GM21576 (cell line): ENCODE measurements around the gene KPNA1.

Experiments
- ATAC-seq: cut with Tn5 transposase; IDR thresholded peaks from one replicate; pipeline ENCODE4 v1.9.1; 2021; ENCODE audit warnings: mild to moderate bottlenecking, moderate library complexity; ENCODE audit not compliant: unreplicated experiment

The KPNA1 gene

GRCh38 chr3:122416966-122417365 is 97.8 kb downstream of the KPNA1 start:
- no peak for ATAC-seq

GRCh38 chr3:122415762-122416654 is 98.7 kb downstream of the KPNA1 start, which contains the start of gene WDR5B:
TSS of gene WDR5B (minus strand) at chr3:122416062. CDS start at chr3:122415528, 534 bp downstream.
- ATAC-seq: peak; percentile 81

DNA sequence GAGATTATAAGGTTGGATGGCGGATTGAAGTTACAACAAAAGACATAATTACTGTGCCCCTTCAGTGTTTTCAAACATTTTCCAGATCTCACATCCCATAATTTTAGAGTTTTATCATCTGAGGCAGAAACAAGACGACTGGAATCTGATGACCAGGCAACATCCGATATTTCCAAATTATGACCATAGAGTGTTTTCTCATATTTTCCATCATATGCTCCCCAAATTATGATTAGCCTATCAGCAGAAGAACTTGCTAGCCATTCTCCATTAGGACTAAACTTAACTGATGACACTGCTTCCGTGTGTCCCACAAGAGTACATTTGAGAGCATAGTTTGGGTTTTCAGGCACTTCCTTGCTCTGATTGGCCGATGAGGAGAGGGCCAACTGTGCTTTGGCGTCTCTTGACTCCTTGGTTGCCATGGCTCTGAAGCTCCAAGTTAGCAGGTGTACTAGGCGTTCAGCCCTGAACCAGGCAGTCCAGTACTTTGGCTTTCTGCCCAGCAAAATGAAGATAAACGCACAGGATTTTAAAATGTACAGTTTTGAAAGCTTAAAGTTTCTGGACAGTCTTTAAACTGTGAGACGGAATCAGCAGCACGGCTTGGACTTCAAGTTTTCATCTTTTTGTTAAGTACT is 99.5 kb downstream of the KPNA1 start:
- peak; percentile 56 for ATAC-seq

- no peak for ATAC-seq
These were observed 100.3 kb downstream of the KPNA1 start for GRCh38 chr3:122414391-122414790.

DNA sequence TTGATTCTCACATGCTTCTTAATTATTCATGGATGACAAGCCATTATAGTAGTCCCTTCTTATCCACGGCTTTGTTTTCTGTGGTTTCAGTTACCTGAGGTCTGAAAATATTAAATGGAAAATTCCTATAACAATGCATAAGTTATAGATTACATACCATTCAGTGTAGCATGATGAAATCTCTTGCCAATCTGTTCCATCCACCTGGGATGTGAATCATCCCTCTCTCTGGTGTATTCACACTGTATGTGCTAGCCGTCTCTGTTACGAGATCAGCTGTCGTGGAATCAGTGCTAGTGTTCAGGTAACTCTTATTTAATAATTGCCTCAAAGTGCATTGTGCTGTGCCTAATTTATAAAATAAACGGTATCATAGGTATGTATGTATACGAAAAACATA is 104.1 kb downstream of the KPNA1 start:
- no peak for ATAC-seq

GRCh38 chr3:122410111-122410510 is 104.6 kb downstream of the KPNA1 start:
- no peak for ATAC-seq

DNA sequence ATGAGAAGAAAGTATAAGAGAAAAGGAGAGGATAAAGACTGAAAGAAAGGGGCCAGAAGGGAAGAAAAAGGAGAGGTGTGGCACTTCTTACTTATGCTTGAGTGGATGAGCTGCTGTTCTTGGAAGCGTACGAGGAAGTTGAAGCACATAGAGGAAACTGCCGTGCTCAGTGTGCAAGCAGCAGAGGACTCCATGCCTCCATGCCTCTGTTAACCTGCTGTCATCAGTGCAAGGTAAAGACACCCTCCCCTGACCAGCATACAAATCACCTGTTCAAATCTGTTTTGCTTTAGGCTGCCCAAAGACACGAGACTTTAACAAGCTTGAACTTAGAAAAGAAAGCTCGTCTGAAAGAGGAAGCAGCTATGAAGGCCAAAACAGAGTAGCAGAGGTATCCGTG is 105.3 kb downstream of the KPNA1 start:
- no peak for ATAC-seq

DNA sequence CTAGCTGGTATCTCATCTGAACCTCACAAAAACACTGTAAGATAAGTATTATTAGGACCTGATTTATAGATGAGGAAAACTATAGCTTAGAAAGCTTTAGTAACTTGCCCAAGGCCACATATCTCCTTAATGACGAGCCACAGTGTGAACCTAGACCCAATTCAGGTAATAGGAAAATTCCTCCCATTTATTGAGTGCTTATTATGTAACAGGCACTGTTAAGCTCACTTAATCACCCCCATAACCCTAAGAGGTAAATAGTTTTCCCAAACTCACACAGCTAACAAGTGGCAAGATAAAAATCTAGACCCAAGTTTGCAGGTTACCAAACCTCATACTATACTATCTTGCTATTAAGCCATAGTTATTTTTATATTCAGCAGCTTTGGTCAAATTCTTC is 106.8 kb downstream of the KPNA1 start:
- ATAC-seq: no peak

GRCh38 chr3:122406198-122406597 is 108.5 kb downstream of the KPNA1 start:
- ATAC-seq: no peak

DNA sequence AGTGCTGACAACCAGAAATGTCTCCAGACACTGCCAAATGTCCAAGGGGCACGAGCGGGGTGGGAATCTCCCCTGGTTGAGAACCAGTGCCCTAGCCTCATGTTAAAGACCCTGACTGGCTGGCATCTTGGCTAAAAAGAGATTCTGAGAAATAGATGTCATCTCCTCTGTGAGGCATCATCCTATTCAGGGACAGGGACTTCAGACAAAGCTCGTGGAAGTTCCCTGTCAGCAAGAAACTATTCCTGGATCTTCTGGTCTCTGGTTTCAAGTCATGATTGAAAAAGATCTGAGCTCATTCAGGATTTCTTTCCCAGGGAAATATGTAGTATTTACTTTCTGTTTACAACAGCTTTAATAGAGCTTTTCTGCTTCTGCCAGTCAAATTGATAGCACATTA is 109.7 kb downstream of the KPNA1 start:
- ATAC-seq: no peak

DNA sequence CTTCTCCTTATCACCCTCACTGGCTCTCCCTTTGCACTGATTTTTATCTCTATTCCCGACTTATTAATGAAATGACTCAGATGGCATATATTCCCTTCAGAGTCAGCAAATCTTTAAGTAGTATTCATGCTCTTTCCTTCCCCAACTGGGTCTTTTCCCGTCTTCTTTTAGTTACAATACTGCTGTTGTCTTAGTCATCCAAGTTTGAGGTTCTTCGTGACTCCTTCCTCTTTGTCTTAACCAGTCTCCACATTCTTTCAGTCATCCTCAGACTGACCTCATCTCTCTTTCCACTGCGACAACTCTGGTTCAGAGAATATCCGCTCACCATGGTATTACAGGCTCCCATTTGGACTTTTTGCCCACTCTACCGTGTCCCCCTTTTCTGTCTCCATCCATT is 111.2 kb downstream of the KPNA1 start:
- no peak for ATAC-seq

DNA sequence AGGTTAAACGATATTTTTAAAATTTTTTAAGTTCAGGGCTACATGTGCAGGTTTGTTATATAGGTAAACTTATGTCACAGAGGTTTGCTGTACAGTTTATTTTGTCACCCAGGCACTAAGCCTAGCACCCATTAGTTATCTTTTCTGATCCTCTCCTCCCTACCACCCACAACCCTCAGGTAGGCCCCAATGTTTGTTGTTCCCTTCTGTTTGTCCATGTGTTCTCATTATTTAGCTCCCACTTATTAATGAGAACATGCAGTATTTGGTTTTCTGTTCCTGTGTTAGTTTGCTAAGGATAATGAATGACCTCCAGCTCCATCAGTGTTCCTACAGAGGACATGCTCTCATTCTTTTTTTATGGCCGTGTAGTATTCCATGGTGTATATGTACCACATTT is 115.8 kb downstream of the KPNA1 start:
- ATAC-seq: no peak

DNA sequence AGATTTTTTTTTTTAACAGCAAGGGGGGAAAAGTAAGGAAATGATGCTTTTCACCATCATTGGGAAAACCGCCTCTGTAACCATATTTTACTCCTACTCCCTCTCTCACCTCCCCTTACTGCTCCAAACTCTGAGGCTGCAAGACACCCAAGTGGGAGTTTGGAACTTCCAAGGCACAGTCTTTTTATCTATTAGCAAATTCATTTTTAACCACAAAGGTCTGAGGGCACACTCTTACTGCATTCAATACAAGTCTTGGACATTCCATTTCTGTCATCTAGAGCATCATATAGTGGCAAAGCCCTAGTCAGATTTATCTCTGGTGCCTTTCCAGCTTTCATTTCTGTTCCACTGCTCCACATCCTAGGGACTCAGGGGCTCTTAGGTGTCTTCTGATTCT is 117.5 kb downstream of the KPNA1 start:
- ATAC-seq: no peak

- ATAC-seq: no peak
These were observed 118.2 kb downstream of the KPNA1 start for GRCh38 chr3:122396511-122396910.

GRCh38 chr3:122395582-122395981 is 119.2 kb downstream of the KPNA1 start:
- ATAC-seq: no peak

GRCh38 chr3:122394173-122394572 is 120.6 kb downstream of the KPNA1 start:
- no peak for ATAC-seq

DNA sequence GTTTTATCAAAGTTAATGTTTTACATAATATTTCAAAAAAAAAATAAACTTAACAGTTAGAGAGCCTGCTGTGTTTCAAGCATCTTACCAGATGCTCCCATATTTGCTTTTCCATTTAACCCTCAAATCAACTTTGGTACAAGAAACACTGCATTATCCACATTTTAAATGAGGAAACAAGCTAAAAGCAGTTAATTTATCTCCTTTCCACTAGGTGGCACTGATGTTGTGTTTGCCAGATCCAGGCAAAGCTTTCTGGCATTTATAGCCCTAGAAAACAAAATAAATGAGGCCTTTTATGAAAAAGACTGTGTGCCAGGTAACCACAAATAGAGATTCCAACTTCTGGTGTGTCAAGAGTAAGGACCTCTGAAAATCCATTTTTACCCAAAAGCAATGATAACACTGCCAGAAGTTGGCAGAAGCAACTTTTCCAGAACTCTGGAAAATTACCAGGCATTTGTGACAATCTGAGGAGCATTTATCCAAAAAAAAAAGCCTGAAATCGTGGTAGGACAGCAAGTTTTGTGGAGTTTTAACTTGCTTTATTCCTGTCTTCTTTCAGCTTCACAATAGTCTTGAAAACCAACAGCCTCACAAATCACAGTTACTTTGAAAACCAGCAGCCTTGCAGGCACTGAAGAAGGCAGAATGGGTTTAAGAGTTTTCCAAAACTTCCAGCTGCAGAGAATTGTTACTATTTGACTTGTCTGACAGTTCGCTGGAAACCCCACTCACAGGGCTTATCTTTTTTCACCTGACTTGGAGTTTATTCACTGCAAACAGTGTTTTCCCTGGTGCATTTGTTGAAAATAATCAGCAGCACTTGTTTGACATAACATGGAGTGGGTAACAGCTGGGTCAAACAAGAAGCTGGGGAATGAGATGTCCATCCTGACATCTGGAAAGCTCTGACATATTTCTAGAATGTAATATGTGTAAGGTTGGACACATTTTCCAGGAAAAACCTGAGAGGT is 121.6 kb downstream of the KPNA1 start:
- no peak for ATAC-seq

GRCh38 chr3:122391681-122392446 is 122.9 kb downstream of the KPNA1 start:
- no peak for ATAC-seq

DNA sequence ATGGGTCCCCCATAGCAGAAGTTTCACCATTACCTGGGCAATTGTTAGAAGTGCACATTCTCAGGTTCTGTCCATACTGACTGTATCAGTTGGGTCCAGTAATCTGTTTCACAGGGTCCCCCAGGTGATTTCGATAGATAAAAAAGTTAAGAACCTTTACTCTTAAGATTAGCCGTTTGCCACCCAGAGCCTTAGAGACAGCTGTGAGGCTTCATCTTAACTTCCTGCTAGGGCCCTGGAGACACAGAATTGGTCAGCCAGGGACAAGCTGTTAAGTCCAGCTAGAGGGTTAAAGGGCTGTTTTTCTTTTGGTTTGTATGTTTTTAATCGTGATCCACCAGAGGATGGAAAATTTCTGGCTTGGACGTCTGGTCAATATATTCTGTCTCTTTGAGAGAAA is 124.1 kb downstream of the KPNA1 start:
- no peak for ATAC-seq

DNA sequence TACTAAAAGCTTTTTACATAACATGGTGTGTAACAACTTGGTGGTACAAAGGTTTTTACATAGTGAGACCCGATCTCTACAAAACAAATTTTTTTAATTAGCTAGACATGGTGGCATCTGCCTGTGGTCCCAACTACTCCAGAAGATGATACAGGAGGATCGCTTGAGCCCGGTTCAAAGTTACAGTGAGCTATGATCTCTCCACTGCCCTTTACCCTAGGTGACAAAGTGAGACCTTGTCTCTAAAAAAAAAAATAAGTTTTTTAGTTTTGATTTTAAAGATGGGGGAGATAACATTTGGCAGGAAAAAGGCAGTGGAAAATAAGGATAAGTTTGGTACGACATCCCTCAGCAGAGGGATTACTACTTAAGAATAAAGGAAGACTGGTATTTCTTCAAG is 124.8 kb downstream of the KPNA1 start:
- ATAC-seq: no peak
